ENCODE results near the gene ATXN7L1.

DNA sequence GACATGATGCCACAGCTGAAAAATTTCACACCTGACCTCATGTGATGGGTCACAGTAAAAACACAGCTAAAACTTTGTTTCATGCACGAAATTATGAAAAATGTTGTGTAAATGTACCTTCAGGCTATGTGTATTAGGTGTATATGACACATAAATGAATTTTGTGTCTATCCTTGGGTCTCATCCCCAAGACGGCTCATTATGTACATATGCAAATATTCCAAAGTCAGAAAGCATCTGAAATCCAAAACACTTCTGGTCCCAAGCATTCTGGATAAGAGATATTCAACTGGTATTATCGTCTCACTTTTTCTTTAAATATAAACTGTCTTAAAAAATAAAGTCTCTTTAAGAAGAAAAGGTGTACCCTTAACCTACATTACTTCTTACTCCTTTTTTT lies 145.4 kb downstream of the ATXN7L1 start:
- TF ChIP-seq EZH2phosphoT487 (IDR thresholded peaks at IDR 0.05; ENCODE audit: low read length), result no peak
- TF ChIP-seq, protein P1, sequence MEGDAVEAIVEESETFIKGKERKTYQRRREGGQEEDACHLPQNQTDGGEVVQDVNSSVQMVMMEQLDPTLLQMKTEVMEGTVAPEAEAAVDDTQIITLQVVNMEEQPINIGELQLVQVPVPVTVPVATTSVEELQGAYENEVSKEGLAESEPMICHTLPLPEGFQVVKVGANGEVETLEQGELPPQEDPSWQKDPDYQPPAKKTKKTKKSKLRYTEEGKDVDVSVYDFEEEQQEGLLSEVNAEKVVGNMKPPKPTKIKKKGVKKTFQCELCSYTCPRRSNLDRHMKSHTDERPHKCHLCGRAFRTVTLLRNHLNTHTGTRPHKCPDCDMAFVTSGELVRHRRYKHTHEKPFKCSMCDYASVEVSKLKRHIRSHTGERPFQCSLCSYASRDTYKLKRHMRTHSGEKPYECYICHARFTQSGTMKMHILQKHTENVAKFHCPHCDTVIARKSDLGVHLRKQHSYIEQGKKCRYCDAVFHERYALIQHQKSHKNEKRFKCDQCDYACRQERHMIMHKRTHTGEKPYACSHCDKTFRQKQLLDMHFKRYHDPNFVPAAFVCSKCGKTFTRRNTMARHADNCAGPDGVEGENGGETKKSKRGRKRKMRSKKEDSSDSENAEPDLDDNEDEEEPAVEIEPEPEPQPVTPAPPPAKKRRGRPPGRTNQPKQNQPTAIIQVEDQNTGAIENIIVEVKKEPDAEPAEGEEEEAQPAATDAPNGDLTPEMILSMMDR (IDR thresholded peaks at IDR 0.05; ENCODE audit: low read length), result no peak
- no peak for TF ChIP-seq EZH2 (optimal IDR thresholded peaks at IDR 0.05; ENCODE audit: low read depth, low read length)

Data from MM.1S (cell line).